ENCODE data around the gene ATP2B1.

GRCh38 chr12:89544681-89545184 lies 163.9 kb downstream of the ATP2B1 start:
- TF ChIP-seq CTCF (IDR thresholded peaks at IDR 0.05; ENCODE audit: low read length) (no peak), EZH2 (IDR thresholded peaks at IDR 0.05; ENCODE audit: borderline replicate concordance, low read length) (no peak)

All from OCI-LY1 (cell line).